NCI-H187 treated with DMSO at 0.1 percent for 48 hours (cell line): ENCODE results near the gene TMEM44.

Experiments
- DNase-seq: peaks from one replicate; lab custom pipeline; 2025; lab: John Stamatoyannopoulos, UW

Gene TMEM44

DNA sequence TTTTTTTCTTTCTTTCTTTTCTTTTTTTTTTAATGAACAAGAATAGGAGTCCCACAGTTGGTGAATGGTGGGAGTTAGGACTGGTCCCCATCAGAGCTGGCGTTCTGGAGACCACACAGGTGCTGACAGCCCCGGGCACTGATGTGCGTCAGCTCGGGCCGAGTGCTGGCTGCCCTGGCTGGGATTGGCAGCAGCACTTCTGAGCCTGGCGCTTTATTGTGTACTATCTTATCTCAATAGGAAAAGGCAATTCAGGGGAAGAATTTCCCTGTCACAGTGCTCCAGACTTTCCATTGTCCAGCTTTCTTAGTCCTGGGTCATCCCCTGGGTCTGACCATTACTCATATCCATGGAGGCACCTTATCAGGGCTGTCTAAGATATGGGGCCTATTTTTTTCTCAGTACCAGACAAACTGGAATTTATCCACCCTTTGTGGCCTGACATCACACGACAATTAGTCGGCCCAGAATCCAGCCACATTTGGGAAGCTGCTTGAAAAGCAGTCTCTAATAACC is 54.1 kb downstream of the TMEM44 start:
- DNase-seq: no peak

DNA sequence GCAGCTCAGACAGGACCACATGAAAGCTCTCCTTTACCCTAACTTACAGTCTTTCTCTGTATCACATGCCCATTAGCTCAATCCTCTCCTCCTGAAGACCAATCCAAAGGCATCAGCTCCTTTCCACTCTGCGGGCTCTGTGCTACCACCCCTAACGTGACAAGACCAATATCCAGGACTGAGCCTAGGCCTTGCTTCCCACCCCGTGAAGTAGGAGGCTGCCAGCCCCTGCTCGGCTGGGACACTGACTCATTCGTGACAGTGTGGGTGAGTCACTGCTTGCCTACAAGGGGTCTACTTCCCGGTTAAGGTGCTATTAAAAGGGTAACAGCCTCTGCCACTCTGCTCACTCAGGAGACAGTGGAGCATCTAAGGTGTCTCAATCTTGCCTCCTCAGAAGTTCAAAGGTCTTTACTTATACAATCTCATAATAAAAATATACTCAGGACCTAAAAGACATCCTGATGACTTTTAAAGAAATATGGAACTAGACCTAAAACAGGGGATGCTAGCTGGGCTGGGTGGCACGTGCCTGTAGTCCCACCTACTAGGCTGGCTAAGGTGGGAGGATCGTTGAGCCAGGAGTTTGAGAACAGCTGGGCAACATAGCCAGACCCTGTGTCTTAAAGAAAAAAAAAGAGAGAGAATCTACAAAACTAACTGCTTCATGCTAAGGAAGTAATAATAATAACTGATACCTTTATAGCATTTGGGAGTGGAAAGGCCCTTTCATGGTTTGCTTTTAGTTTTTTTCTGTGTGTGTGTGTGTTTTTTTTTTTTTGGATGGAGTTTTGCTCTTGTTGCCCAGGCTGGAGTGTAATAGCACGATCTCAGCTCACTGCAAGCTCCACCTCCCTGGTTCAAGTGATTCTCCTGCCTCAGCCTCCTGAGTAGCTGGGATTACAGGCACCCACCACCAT is 55.0 kb downstream of the TMEM44 start:
- no peak for DNase-seq

DNA sequence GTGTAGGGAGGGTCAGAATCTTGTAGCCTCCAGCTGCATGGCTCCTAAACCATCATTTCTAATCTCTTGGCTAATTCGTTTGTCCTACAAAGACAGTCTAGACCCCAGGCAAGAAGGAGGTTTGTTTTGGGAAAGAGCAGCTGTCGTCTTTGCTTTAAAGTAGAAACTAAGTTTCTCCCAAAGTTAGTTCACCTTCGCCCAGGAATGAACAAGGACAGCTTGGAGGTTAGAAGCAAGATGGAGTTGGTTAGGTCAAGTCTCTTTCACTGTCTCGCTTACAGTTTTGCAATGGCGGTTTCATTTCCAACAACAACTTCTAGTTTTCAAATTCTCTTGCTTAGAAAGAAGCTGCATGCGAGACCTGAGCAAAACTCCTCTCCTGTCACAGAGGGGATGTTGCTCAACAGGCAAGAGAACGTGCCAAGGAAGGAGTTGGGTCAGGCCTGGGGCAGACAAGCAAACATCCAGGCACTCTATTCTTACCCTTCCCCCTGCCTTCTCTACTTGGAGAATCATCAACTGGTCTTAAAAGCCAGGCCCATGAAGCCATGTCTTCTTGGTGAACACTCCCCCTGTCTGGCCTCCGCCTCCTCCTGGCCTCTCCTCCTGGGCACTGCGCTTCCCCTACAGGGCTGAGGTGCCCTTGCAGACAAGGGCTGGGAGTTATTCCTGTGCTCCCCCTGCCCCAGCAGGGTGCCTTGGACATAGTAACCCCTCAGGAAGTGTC is 57.6 kb downstream of the TMEM44 start:
- DNase-seq: no peak

DNA sequence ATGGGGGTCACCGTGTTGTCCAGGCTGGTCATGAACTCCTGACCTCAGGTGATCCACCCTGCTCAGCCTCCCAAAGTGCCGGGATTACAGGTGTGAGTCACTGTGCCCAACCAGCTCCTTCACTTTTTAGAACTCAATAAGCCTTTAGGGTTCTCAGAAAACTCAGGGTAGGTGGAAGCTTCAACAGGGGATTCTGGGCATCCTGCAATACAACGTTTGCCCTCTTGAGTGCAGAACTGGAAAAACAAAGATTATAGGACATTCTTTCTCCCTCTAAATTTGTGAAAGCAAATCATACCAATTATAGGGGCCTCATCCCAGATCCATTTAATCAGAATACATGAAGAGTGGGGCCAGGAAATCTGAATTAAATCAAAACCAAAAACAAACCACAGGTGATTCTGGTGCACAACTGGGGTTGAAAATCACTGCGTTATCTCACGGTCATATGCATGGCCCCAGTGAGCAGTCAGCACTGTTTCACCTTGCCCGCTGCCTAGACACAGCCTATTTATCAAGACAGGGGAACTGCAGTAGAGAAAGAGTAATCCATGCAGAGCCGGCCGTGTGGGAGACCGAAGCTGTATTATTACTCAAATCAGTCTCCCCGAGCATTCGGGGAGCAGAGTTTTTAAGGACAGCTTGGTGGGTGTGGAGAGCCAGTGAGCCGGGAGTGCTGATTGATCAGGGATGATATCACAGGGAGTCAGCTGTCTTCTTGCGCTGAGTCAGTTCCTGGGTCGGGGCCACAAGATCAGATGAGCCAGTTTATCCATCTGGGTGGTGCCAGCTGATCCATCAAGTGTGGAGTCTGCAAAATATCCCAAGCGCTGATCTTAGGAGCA is 58.4 kb downstream of the TMEM44 start:
- DNase-seq: no peak

DNA sequence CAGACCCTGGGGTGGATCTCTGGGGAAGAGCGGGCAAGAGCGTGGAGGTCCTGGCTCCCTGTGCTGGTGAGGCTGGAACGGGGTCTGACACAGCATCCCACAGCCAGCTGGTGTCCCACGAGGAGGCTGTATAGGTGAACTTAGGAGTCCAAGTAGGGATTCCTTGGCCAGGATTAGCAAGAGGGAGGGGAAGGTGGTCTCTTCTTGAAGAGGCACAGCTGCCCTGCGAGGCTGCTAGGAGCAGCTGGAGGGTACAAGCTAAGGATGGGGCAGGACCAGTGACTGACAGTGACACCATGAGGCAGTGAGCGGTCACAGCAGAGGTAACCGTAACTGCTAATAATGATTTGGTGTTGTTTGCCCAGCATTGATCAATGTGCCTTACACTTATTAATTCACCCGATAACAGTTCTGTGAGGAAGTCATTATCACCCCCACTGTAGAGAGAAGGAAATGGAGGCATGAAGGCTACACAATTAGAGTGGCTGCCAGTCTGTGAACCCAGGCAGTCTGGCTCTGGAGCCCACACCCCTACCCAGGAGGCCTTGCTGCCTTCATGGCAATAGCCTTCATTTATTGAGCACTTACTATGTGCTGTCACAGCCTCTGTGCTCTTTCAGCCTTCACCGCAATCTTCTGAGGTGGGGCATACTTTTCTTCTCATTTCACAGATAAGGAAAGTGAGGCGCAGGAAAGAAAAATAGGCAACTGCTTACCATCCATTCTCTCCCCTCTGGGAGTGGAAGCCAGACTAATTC is 59.4 kb downstream of the TMEM44 start:
- no peak for DNase-seq

DNA sequence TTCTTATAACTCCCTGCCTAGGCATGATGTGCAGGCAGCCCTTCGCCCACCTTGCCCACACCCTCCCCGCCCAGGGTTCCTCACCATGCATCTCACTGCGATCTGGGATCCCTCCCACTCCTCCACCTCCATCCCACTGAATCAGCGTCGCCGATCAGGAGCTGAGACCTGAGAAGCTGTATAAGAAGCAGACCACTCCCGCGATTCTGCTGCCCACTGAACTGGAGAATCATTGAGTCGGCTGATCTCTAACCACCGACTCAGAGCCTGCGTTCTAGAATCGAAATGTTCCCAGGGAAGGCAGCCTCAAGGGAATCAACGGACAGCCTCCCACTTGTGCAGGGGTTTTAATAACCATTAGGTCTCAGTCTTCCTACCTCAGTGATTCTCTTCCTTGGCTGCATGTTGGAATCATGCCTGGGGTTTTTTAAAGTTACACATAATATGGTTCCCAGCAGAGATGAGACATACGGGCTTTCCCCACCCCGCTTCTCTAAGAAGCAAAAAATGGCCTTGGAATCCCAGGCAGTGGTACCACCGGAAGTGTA is 60.2 kb downstream of the TMEM44 start:
- no peak for DNase-seq

DNA sequence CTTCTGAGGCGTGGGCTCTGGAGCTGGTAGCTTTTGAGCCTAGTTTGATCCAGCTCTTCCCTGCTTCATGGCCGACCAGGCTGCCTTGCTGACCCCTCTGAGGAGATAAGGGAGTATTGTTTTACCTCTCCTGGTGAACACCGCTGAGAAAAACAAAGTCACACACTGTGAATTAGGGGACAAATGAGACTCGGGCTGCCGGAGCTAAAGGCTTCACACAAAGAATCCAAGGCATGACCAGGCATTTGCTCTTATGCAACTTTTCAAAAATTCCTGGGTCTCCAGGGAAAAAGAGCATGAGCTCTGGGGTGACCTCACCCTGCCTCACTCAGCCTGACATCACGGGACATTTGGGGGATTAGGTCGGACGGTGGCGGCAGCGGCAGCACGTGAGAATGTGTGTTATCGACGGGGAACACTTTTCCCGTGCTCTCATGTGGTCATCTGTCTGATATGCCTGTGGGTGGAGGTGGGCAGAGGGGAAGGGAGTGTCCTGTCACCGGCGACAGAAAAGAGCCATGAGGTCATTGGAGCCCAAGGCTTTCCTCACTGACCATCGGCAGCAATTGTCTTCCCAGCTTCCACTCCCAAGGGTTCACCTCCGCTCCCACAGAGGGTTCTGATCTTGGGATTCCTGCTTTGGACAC is 61.0 kb downstream of the TMEM44 start:
- DNase-seq: no peak

DNA sequence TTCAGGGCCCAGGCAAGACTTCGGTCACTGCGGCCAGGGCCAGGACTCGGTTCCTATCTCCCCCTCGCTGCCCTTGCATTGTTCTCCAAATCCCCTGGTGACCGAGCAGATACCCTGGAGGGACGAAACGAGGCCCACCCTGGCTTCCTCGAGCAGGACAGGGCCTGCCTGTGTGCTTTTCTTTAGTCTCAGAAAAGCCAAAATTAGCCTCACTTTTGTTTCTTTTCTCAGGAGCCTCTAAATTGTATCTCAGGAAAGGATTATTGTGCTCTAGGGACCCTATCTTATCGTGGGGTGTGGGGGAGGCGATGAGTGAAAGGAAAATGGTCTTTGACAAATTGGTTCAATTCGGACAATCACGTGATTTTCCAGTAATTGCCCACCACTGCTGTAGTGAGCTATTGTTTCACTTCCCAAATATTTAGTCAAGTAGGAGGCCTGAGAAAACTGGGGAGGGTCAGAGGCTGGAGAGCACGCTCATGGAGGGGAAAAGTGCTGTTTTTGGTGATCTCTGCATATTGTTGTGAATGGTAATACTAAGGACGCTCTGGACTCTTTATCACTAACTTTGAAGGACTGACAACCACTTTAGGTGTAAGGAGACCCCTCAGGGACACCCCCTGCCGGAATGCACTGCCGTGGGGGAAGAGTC is 61.6 kb downstream of the TMEM44 start:
- no peak for DNase-seq

DNA sequence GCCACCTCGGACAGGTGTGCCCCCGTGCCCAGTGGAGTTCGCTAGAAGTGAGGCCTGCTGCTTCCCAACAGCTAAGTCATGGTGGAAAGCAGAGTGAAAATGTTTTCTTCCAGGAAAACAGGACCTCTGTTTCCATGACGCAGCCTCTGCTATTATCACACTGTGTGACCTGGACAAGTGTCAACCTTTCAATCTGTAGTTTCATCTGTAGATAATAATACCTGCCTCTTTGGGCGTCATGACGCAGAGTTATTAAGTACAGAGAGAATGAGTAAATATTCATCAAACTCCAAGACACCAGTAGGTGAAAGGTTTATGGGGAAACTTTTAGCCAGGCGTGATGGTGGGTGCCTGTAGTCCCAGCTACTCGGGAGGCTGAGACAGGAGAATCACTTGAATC is 62.3 kb downstream of the TMEM44 start:
- no peak for DNase-seq

DNA sequence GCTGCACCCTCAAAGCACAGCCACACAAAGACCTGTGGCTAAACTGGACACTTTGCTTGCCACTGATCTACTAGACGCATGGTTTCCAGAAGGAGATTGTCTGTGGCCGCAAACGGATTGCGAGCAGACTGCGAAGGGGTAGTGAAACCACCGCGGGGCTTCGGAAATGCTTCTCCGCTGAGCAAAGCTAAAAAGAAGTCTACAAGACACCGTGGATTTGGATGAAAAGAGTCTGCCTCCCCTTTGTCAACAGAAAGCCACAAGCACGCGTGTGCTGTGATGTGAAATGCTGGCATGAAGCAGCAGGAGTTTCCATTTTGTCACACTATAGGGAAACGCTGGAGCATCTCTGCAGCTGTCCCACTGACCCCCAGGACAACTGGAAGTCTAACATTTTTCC is 63.0 kb downstream of the TMEM44 start:
- no peak for DNase-seq

DNA sequence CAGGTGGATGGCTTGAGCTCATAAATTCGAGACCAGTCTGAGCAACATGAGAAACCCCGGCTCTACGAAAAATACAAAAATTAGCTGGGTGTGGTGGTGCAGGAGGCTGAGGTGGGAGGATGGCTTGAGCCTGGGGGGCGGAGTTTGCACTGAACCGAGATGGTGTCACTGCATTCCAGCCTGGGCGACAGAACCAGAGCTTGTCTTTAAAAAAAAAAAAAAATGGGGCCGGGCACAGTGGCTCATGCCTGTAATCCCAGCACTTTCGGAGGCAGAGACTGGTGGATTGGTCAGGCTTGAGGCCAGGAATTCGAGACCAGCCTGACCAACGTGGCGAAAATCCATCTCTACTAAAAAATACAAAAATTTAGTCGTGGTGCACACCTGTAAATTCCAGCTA is 64.0 kb downstream of the TMEM44 start:
- DNase-seq: no peak

DNA sequence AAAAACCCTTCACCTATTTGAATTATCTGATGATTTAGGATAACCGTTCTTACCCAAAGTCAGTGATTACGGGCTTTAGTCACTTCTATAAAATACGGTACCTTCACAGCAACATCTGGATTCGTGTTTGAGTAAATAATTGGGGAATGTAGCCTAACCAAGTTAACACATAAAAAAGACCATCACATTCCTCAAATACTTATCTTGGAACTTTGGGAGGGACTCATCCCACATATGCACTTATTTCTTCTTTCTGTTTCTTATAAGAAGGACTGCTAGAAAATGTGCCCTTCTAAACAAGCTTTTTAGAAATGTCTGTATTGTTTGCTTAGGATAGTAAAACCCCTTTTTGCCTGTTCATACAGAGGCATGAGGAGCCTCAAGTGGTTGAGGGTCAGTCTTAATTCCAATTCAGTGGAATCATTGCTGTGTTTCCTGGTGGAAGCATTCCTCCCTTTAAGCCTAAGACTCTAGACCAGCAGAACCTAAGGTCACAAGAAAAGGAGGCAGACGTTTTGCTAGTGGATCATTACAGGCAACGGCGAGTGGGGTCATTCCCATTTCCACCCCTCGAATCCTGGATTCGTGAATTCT is 67.5 kb downstream of the TMEM44 start:
- DNase-seq: no peak

DNA sequence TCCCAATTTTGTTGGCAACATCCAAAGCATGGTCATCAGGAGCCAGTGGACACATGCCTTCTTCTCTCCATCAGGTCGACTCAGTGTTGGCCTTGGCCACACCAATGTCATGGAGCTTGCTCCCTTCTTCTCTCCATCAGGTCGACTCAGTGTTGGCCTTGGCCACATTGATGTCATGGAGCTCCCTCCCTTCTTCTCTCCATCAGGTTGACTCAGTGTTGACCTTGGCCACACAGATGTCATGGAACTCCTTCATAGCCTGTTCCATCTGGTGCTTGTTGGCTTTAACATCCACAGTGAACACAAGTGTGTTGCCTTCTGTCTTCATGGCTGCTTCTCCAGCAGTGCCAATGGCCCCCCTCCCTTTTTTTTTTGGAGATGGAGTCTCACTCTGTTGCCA is 70.2 kb downstream of the TMEM44 start:
- DNase-seq: no peak

DNA sequence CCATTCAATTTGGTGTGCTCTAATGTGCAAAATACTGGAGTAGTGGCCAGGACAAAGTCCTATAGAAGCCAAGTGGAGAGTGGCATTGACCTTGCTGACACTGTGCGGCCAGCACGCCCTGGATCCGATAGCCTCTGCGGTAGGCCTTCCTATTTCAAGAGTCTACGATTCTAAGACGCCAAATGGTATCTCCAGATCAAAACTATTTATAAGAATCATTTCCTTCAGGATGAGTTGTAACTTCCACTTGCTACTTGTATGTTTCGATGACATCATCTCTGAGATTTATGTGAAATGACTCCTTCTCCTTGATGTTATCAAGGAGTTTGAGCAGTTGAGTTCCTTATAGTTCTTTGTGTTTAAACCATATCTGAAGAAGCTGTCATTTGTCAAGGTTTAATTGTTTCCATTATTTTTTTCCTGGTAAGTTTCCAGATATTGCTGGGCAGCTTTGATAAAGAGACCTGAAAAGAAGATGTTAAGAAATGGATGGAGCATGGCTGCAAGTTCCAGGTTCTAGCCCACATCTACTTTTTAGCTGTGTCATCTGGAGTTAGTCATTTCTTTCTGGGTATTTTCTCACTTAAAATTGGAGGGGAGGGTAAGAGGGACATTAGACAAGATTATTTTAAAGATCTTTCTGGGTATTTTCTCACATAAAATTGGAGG is 71.8 kb downstream of the TMEM44 start:
- DNase-seq: no peak

DNA sequence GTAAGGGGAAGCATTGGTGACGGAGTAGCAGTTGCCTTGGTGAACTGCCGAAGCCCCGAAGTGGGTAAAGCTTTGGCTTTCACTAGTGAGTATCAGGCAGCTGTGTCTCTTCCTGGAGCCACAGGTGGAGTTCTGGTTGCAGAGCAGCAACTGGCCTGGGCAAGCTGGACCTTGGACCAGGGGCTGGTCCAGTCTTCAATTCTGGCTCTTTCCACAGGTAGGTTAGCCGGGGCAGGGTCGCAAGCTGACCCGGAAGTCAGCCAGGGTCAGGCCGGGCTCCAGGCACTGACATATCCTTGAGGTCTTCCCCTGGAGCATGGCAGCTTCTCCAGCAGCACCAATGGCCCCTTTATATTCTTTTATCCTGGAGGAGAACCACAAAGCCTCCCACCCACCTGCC is 73.2 kb downstream of the TMEM44 start:
- no peak for DNase-seq

DNA sequence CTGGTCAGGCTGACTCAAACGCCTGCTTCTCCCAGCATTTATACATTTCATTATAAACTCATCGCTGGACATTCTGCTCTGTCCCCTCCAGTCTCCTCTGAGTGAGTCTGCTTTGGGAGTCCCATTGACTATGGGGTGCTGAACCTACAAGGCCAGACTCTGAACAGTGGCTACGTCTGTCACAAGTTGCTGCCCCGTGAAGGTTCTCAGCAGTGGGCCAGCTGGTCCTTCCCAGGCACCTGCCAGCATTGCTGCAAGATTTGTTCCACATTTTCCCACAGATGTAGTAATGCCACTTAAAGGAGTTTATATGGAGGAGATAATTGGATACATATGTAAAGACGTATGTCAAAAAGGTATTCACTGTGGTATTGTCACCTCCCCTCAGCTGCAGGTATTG is 73.7 kb downstream of the TMEM44 start:
- DNase-seq: no peak

DNA sequence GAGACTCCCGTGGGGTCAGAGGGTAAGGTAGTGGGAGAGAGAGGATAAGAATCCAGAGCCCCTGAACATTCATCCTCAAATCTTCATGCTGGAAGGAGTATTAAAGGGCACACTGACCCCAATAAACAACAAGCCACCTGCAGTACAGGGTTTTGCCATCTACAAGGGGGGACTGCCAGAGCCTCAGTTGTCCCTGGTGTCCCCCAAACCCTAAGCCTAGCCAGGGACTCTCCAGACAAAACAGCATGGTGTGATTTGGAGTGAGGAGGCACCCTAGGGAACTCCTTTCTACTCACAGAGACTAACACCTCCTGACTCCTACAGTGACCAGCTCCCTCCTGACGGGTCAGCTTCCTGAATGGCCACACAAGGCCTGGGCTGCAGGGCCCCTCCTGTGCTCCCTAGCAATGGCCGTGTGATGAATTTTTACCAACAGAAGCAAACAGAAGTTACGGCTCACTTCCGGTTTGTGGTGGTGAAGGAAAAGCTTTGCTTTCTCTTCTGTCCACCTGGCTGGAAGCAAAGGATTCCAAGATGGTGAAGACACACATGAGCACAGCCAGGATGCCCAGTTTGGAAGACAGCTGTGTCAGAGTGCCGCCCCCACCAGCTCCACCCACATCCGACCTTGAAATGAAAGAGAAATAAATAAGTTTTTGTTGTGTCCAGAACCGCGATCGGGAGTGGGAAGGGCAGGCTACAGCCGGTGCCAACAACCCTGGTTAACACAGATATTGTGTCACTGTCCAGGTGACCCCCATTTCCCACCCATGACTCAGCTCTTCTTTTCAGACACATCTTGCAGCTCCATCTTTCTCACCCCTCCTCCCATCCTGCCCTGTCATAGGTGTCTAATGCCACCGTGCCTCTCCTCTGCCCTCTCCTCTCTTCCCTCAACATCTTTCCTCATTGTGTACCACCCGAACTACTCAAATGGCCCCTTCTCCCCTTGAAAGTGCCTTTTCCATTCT is 76.8 kb downstream of the TMEM44 start:
- no peak for DNase-seq
